WI38 (cell line): ENCODE results near the gene DES.

ENCODE experiments used
- H3K4me3 ChIP-seq: 2 replicates; pipeline ENCODE4 v1.5.1; 2011; ENCODE audit warnings: low read depth, mild to moderate bottlenecking, control low read depth, low read length
- TF ChIP-seq, protein P1 (sequence below): IDR thresholded peaks from 2 replicates; pipeline ENCODE4 v1.5.1; 2012; ENCODE audit warnings: low read depth, mild to moderate bottlenecking, control low read depth, low read length

The DES gene

DNA sequence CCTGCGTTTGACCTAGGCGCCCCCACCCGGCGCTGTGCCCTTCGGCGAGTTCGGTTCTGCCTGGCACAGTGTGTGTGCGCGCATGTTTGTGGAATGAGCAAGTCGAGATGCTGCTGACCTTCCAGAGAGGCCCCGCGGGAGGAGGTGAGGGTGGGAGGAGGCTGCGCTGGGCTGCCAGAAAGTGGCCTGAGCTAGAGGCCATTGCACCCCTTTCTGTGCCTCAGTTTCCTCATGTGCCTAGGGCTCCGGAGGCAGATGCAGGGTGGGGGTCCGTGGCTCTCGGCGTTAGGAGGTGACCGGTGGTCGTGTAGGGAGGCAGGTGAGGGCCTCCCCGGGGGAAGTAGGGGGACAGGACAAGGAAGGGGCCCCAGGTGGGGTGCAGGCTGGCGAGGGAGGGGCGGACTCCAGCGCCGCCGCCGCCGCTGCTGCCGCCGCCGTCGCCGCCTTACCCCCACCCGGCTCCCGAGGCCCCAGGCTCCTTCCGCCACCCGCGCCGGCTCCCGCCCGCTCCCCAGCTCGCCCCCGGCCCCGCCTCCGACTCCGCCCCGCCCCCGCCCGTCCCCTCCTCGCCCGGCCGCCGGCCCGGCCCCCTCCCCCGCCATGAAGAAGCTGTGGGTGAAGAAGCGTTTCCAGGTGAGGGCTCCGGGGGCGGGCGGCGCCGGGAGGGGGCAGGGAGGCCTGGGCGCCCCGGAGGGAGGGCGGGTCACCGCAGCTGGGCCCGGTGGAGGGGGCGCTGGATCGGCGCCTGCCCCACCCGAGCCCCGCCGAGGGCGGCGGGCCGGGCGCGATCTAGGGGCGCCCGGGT, 23.5 kb downstream of the DES start:
- TF ChIP-seq, protein P1, sequence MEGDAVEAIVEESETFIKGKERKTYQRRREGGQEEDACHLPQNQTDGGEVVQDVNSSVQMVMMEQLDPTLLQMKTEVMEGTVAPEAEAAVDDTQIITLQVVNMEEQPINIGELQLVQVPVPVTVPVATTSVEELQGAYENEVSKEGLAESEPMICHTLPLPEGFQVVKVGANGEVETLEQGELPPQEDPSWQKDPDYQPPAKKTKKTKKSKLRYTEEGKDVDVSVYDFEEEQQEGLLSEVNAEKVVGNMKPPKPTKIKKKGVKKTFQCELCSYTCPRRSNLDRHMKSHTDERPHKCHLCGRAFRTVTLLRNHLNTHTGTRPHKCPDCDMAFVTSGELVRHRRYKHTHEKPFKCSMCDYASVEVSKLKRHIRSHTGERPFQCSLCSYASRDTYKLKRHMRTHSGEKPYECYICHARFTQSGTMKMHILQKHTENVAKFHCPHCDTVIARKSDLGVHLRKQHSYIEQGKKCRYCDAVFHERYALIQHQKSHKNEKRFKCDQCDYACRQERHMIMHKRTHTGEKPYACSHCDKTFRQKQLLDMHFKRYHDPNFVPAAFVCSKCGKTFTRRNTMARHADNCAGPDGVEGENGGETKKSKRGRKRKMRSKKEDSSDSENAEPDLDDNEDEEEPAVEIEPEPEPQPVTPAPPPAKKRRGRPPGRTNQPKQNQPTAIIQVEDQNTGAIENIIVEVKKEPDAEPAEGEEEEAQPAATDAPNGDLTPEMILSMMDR: no peak
- H3K4me3 ChIP-seq: peak overlapping the region; percentile 60

DNA sequence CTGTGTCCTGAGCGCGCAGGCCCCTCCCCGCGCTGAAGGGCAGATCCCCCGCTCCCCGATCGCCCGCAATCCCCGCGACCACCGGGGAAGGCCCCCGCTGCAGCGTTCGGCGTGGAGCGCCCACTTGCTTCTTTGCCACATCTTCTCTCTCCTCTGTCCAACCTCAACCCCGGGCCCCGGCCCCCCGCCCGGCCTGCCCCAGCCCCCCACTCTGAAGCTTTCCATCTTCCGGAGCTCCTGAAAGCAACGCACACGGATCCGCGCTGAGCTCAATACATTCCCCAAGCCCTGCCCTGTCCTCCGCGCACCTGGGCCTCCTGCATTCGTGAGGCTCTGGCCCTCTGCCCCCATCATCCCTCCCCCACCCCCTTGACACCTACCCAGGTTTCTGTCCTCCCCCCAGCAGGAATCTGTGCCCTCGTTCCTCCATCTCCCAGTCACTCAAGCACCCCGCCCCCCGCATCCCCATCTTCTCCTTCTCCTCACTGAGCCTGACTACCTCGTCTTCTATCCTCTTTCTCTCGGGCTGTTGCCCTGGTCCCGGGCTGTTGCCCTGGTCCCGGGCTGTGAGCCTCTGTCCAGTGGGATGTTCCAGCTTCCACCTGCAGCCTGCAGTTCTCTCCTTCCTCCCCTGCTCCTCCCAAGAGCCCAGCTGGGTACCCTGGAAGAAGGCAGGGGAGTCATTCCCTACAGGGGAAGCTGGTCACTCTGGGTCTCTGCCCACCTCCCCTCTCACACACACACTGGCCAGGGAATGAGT, 24.3 kb downstream of the DES start:
- TF ChIP-seq, protein P1: no peak
- H3K4me3 ChIP-seq: peak overlapping the region; percentile 60

DNA sequence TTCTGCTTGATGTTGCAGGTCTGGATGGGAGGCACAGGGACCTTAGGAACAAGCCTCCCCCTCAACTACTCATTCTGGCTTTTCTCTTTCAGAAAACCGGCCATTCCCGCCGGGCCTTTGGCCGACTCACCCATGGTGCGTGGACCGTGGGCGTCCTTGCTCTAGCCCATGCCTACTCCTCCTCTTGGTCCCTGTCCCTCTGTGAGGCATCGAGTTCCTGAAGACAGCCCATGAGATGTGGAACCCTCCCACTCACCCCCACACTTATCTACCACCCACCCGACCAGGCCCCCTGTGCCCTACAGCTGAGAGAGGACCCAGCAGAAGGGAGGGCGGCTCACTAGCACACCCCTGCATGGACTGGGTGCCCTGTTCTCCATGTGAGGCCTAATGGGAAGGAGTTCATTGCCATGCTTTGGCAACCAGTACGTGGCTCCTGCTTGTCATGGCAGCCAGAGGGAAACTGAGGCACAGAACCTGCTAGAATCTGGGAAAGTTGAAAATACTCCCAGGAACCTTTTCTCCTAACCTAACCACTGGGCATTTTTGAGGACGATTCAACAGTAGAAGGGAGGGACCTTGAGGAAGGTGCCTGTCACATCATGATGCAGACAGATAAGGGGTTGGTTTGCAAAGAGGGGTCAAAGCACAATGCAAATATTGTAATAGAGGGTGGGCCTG, 25.0 kb downstream of the DES start:
- H3K4me3 ChIP-seq: peak overlapping the region; percentile 60
- TF ChIP-seq, protein P1: no peak

DNA sequence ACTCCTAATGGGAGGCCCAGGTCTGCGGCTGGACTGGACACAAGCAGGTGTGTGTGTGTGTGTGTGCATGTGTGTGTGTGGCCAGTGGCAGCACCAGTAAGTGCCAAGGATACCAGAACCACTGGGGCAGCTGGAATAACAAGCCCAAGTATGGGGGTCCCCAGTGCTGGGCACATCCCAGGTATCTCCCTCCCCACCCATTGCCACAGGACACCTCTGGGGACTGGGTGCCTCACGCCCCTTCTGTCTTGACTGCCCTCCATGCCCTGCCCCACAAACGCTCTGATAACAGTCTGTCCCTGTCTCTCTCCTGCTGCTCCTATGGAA, 25.5 kb downstream of the DES start:
- H3K4me3 ChIP-seq: no peak overlapping the region
- TF ChIP-seq, protein P1: no peak

DNA sequence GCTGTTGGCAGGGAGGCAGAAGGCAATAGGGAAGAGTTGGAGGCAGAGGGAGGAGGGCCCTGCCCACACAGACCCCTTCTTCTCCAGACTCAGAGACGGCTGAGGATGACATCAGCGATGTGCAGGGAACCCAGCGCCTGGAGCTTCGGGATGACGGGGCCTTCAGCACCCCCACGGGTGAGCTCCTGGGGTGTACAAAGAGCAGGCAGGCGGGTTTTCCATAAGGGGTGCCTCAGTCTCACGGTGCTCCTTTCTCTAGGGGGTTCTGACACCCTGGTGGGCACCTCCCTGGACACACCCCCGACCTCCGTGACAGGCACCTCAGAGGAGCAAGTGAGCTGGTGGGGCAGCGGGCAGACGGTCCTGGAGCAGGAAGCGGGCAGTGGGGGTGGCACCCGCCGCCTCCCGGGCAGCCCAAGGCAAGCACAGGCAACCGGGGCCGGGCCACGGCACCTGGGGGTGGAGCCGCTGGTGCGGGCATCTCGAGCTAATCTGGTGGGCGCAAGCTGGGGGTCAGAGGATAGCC, 26.5 kb downstream of the DES start:
- H3K4me3 ChIP-seq: no peak overlapping the region
- TF ChIP-seq, protein P1: no peak

DNA sequence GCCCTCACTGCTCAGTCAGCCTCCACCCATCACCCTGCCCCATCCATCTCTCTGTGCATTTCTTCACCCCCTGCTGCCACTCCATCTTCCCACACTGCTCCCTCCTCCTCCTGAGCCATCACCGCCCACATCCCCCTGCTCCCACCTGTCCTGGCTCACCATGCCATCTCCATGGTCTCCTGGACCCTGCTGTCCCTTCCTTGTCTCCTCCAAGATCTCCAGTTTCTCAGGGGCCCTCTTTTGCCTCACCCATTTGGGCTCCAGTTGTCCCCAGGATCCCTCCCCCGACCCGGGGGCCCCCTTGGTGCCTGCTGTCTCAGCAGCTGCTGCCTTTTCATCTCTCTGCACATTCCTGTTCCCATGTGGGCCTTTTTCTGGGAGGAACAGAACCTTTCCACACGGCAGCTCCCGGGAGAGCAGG, 27.1 kb downstream of the DES start:
- TF ChIP-seq, protein P1: no peak
- H3K4me3 ChIP-seq: no peak overlapping the region
